Measurements from ENCODE around the gene C22orf39.

- TF ChIP-seq, protein P1, sequence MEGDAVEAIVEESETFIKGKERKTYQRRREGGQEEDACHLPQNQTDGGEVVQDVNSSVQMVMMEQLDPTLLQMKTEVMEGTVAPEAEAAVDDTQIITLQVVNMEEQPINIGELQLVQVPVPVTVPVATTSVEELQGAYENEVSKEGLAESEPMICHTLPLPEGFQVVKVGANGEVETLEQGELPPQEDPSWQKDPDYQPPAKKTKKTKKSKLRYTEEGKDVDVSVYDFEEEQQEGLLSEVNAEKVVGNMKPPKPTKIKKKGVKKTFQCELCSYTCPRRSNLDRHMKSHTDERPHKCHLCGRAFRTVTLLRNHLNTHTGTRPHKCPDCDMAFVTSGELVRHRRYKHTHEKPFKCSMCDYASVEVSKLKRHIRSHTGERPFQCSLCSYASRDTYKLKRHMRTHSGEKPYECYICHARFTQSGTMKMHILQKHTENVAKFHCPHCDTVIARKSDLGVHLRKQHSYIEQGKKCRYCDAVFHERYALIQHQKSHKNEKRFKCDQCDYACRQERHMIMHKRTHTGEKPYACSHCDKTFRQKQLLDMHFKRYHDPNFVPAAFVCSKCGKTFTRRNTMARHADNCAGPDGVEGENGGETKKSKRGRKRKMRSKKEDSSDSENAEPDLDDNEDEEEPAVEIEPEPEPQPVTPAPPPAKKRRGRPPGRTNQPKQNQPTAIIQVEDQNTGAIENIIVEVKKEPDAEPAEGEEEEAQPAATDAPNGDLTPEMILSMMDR (IDR thresholded peaks at IDR 0.05): no peak
- TF ChIP-seq EP300 (IDR thresholded peaks at IDR 0.05) (no peak), POLR2A (IDR thresholded peaks at IDR 0.05; ENCODE audit: low read depth) (no peak)
These were observed 32.1 kb upstream of the C22orf39 start, which contains the start of gene CDC45 for GRCh38 chr22:19479355-19480172.
